Vagina (tissue), 2 donors: ENCODE measurements around the gene MORC2. TPM values are rescaled to one million over a fixed set of nuclear protein-coding genes. Genes with fewer than 3 reads are reported as not detected.

Source experiments
- DNase-seq, 2 donors: peaks; one replicate each; pipeline ENCODE4 v3.0.0-alpha.2; 2017; ENCODE audit errors: extremely low spot score in 2 of 2
- H3K27ac ChIP-seq: fragments of 200-600 bp; sonication (generic); one replicate; pipeline ENCODE4 v1.5.1; 2019
- H3K27me3 ChIP-seq: fragments of 200-600 bp; sonication (generic); one replicate; pipeline ENCODE4 v1.5.1; 2019
- H3K36me3 ChIP-seq, 2 donors: fragments of 200-600 bp; sonication (generic); one replicate each; pipeline ENCODE4 v1.5.1; 2017 to 2019
- H3K4me1 ChIP-seq: fragments of 200-600 bp; sonication (generic); one replicate; pipeline ENCODE4 v1.5.1; 2019
- H3K4me3 ChIP-seq, 2 donors: fragments of 200-600 bp; sonication (generic); 1 replicate in 1 of 2; 2 replicates in 1 of 2; pipeline ENCODE4 v1.5.1; 2016 to 2019
- H3K9me3 ChIP-seq: fragments of 200-600 bp; sonication (generic); one replicate; pipeline ENCODE4 v1.5.1; 2019
- POLR2A ChIP-seq, 2 donors: fragments of 450-650 bp; IDR thresholded peaks; one replicate each; pipeline ENCODE4 v1.6.1; 2017; ENCODE audit warnings: antibody characterized with exemption in 2 of 2, mild to moderate bottlenecking in 2 of 2, moderate library complexity in 2 of 2
- POLR2AphosphoS5 ChIP-seq, 2 donors: sonication (generic); formaldehyde crosslinking; IDR thresholded peaks; one replicate each; pipeline ENCODE4 v1.9.0; 2017; ENCODE audit warnings: antibody characterized with exemption in 2 of 2, mild to moderate bottlenecking in 2 of 2, low read depth in 1 of 2; ENCODE audit not compliant: insufficient read depth in 1 of 2
- intact Hi-C: fragments of 100-400 bp; cut with DNase I; formaldehyde crosslinking; loops from one replicate; pipeline ENCODE4 v1.15.1; 2023
- total RNA-seq: library from RNA; depleted of rRNA; stranded (reverse); fragments of >200 nt; gene quantifications from one replicate; pipeline ENCODE4 v1.2.3, GENCODE V29; 2016
- TF ChIP-seq, protein P1 (sequence below), 3 experiments: fragments of 450-650 bp in 2 of 3; fragments of 200-600 bp in 1 of 3; sonication (generic) in 1 of 3; IDR thresholded peaks; one replicate each; pipeline ENCODE4 v1.5.1; 2017 to 2019; ENCODE audit warnings: antibody characterized with exemption in 3 of 3, mild to moderate bottlenecking in 2 of 3, moderate library complexity in 2 of 3

MORC2 gene
- total RNA-seq, 1 donor from 2014 or later, result 18.4 TPM

DNA sequence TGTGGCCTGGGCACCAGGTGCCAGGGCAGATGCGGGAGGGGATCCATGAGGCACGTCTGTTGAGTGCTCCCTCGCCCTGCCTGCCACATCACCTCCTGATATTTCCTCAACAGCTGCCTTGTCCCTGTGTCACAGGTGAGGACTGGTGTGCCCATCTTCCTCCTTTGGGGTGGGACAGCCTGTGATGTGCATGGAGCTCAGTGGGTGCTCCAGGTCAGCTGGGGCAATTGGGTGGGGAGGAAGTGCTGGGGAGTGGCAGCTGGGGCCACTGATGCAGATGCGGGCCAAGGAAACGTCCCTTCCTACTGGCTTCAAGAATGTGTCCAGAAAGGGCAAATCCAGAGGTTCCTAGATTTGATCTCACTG, 83.6 kb downstream of the MORC2 start:
- no peak for TF ChIP-seq POLR2A (IDR thresholded peaks at IDR 0.05)
- TF ChIP-seq, protein P1, sequence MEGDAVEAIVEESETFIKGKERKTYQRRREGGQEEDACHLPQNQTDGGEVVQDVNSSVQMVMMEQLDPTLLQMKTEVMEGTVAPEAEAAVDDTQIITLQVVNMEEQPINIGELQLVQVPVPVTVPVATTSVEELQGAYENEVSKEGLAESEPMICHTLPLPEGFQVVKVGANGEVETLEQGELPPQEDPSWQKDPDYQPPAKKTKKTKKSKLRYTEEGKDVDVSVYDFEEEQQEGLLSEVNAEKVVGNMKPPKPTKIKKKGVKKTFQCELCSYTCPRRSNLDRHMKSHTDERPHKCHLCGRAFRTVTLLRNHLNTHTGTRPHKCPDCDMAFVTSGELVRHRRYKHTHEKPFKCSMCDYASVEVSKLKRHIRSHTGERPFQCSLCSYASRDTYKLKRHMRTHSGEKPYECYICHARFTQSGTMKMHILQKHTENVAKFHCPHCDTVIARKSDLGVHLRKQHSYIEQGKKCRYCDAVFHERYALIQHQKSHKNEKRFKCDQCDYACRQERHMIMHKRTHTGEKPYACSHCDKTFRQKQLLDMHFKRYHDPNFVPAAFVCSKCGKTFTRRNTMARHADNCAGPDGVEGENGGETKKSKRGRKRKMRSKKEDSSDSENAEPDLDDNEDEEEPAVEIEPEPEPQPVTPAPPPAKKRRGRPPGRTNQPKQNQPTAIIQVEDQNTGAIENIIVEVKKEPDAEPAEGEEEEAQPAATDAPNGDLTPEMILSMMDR (IDR thresholded peaks at IDR 0.05), result no peak
- TF ChIP-seq POLR2AphosphoS5 (IDR thresholded peaks at IDR 0.05; ENCODE audit: insufficient read depth in 1 of 2, low read depth in 1 of 2), result no peak
- Histone ChIP-seq H3K27me3 (no peaks in the 10 kb centered on the region), H3K36me3 (no peaks in the 10 kb centered on the region), H3K9me3 (no peaks in the 10 kb centered on the region), H3K27ac (no peak overlapping the region), H3K4me3 (no peak overlapping the region), H3K4me1 (no peaks in the 10 kb centered on the region)
- no peak for DNase-seq
- intact Hi-C loops, result no loop called here

DNA sequence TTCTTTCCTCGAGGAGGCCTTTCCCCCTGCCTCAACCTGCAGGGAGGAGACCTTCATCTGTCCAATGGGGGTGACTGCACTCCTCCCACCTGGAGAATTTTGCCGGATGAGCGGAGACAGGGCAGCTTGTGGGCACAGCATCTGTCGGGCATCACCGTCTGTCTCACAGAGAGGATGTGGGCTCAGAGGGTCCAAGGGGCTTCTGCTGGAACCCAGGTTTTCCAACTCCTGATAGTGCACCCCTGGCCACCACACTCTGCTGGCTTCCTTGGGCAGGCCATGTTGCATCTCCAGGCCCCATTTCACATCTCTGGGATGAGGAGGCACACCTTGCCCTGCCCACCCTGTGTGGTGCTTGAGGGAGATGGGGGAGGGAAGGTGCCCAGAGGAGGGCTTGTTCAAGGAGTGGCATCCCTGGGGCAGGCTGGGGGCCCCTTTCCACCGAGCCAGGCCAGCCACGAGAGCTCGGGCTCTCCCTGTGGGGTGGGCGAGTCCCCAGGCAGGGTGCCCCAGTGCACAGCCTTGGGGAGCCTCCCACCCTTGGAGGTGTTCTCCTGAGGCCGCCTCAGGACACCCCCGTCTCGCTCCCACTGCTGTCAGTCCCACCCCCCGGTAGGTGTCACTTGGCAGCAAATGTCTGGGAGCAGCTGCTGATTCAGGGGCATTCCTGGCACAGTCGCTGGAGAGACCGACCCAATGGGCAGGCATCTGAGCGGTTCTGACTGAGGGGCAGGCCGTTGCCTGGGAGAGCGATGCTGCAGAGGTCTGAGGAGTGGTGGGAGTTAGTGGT, 84.2 kb downstream of the MORC2 start:
- Histone ChIP-seq H3K4me3 (no peak overlapping the region), H3K27ac (no peak overlapping the region), H3K27me3 (no peaks in the 10 kb centered on the region), H3K36me3 (no peaks in the 10 kb centered on the region), H3K4me1 (no peaks in the 10 kb centered on the region), H3K9me3 (no peaks in the 10 kb centered on the region)
- no peak for DNase-seq
- TF ChIP-seq, protein P1 (IDR thresholded peaks at IDR 0.05), result no peak
- TF ChIP-seq POLR2AphosphoS5 (IDR thresholded peaks at IDR 0.05; ENCODE audit: insufficient read depth in 1 of 2, low read depth in 1 of 2) (no peak), POLR2A (IDR thresholded peaks at IDR 0.05) (no peak)
- intact Hi-C loops, result no loop called here

DNA sequence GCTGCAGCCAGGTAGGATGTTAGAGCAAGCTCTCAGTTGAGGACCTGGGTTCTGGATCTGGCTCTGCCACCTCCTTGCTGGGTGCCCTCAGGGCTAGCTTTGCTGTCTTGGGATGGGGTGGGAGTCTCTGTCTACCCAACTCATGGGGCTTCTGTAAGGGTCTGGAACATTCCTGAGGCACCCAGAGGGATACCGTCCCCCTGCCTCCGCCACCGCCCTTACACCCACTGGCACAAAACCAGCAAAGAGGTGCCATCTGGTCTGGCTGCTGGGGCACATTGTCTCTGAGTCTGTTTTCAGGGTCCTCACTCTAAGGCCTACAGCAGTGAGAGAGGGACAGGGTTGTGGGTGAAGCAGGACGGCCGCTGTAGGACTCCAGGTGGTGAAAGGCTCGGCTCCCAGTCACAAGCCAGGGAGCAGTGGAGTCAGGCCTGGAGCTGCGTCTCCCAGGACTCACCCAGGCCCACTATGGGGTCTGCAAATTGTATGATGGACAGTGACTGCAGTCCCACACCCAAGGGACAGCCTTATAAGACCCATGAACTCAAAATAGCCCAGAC, 84.9 kb downstream of the MORC2 start:
- H3K27ac ChIP-seq, result no peak overlapping the region
- intact Hi-C loops, result no loop called here
- TF ChIP-seq POLR2A (IDR thresholded peaks at IDR 0.05) (no peak), POLR2AphosphoS5 (IDR thresholded peaks at IDR 0.05; ENCODE audit: insufficient read depth in 1 of 2, low read depth in 1 of 2) (no peak)
- TF ChIP-seq, protein P1 (IDR thresholded peaks at IDR 0.05), result no peak
- no peak overlapping the region for H3K4me3 ChIP-seq
- no peaks in the 10 kb centered on the region for H3K9me3 ChIP-seq
- H3K27me3 ChIP-seq, result no peaks in the 10 kb centered on the region
- no peaks in the 10 kb centered on the region for H3K36me3 ChIP-seq
- H3K4me1 ChIP-seq, result no peaks in the 10 kb centered on the region
- no peak for DNase-seq

DNA sequence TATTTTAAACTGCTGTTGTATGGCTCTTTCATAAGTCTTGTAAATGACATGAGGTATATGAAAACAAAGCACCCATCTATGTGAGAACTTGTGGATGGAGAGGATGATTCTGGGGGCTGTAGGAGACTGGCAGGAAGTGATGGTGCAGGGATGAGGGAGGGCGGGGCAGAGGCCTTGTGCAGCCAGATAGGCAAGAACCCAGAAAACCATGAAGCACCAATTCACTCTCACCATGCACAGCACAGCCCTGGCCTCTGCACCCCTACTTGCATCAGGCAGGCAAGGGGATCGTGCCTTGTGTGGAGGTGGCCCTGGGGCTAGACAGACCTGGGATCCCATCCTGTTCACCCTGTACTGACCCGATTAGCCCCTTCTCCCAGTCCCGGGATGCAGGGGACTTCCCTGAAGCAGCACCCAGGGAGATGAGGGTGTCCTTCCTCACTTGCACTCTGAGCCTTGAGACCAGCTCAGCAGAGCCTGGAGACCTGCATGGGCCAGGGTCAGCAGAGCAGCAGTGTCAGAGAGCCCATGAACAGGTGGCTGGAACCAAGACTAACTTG, 85.5 kb downstream of the MORC2 start:
- TF ChIP-seq POLR2A (IDR thresholded peaks at IDR 0.05) (no peak), POLR2AphosphoS5 (IDR thresholded peaks at IDR 0.05; ENCODE audit: insufficient read depth in 1 of 2, low read depth in 1 of 2) (no peak)
- TF ChIP-seq, protein P1 (IDR thresholded peaks at IDR 0.05), result no peak
- H3K27ac ChIP-seq, result no peak overlapping the region
- no peaks in the 10 kb centered on the region for H3K9me3 ChIP-seq
- intact Hi-C loops, result no loop called here
- H3K27me3 ChIP-seq, result no peaks in the 10 kb centered on the region
- H3K4me1 ChIP-seq, result no peaks in the 10 kb centered on the region
- H3K36me3 ChIP-seq, result no peaks in the 10 kb centered on the region
- no peak overlapping the region for H3K4me3 ChIP-seq
- DNase-seq, result no peak
